HG02571 (cell line): ENCODE measurements around the gene FBXW2.
"Not testable (repeated sequence)": the region's sequence is repeated elsewhere in the genome, so short reads cannot be mapped to it uniquely, and the experiment has no call there.

Experiments
- ATAC-seq: cut with Tn5 transposase; IDR thresholded peaks from one replicate; pipeline ENCODE4 v1.9.1; 2021; ENCODE audit warnings: mild to moderate bottlenecking, moderate library complexity; ENCODE audit not compliant: unreplicated experiment

FBXW2 gene

GRCh38 chr9:120792898-120793765 lies at the start of gene FBXW2:
TSS of gene FBXW2 (minus strand) at chr9:120793416. CDS start at chr9:120788258, 5,158 bp downstream.
- ATAC-seq = peak; percentile 87

- peak; percentile 19 for ATAC-seq
Observed at GRCh38 chr9:120841930-120842684, 48.9 kb upstream of the FBXW2 start.

- ATAC-seq = no peak
Observed at GRCh38 chr9:120839146-120839545, 45.9 kb upstream of the FBXW2 start.

- ATAC-seq = no peak
Observed at GRCh38 chr9:120837921-120838320, 44.7 kb upstream of the FBXW2 start.

GRCh38 chr9:120833325-120833724 lies 40.1 kb upstream of the FBXW2 start:
- no peak for ATAC-seq

- no peak for ATAC-seq
Observed at GRCh38 chr9:120832807-120833206, 39.6 kb upstream of the FBXW2 start.

- ATAC-seq = no peak
Observed at GRCh38 chr9:120830865-120831264, 37.6 kb upstream of the FBXW2 start.

- ATAC-seq = no peak
Observed at GRCh38 chr9:120830151-120830550, 36.9 kb upstream of the FBXW2 start.

GRCh38 chr9:120829650-120830049 lies 36.4 kb upstream of the FBXW2 start:
- no peak for ATAC-seq

- no peak for ATAC-seq
Observed at GRCh38 chr9:120820095-120820494, 26.9 kb upstream of the FBXW2 start.

GRCh38 chr9:120818595-120818994 lies 25.4 kb upstream of the FBXW2 start:
- ATAC-seq = no peak

- ATAC-seq = no peak
Observed at GRCh38 chr9:120815075-120815474, 21.9 kb upstream of the FBXW2 start.

GRCh38 chr9:120808931-120809330 lies 15.7 kb upstream of the FBXW2 start:
- ATAC-seq = no peak

GRCh38 chr9:120807607-120808379 lies 14.6 kb upstream of the FBXW2 start:
- ATAC-seq = no peak

- not testable (repeated sequence) for ATAC-seq
Observed at GRCh38 chr9:120804784-120805363, 11.7 kb upstream of the FBXW2 start.

GRCh38 chr9:120801441-120801840 lies 8.2 kb upstream of the FBXW2 start:
- ATAC-seq = no peak

- no peak for ATAC-seq
Observed at GRCh38 chr9:120791161-120791560, 2.1 kb downstream of the FBXW2 start.

GRCh38 chr9:120787933-120788332 lies 5.3 kb downstream of the FBXW2 start:
- ATAC-seq = no peak

GRCh38 chr9:120783602-120784047 lies 9.6 kb downstream of the FBXW2 start:
- ATAC-seq = no peak

GRCh38 chr9:120781236-120781635 lies 12.0 kb downstream of the FBXW2 start:
- ATAC-seq = no peak

- no peak for ATAC-seq
Observed at GRCh38 chr9:120780367-120780766, 12.8 kb downstream of the FBXW2 start.
